GM19099 (cell line): ENCODE data around the gene NUAK2.

Experiments used
- POLR2A ChIP-seq: IDR thresholded peaks from 3 replicates; pipeline ENCODE4 v1.6.1; 2011; ENCODE audit warnings: low read depth; ENCODE audit not compliant: insufficient read length; ENCODE audit errors: extremely low read depth

The NUAK2 gene

GRCh38 chr1:205335692-205336091 is 14.1 kb upstream of the NUAK2 start:
- no peak for TF ChIP-seq POLR2A

- TF ChIP-seq POLR2A: no peak
These were observed 10.7 kb upstream of the NUAK2 start for GRCh38 chr1:205332015-205332791.

- no peak for TF ChIP-seq POLR2A
These were observed 8.6 kb upstream of the NUAK2 start for GRCh38 chr1:205330150-205330549.

GRCh38 chr1:205329719-205330118 is 8.2 kb upstream of the NUAK2 start:
- TF ChIP-seq POLR2A: no peak

- no peak for TF ChIP-seq POLR2A
These were observed 6.9 kb upstream of the NUAK2 start for GRCh38 chr1:205328476-205328875.

- no peak for TF ChIP-seq POLR2A
These were observed 5.4 kb upstream of the NUAK2 start for GRCh38 chr1:205326812-205327466.

- TF ChIP-seq POLR2A: no peak
These were observed 3.9 kb upstream of the NUAK2 start for GRCh38 chr1:205325334-205325884.

- TF ChIP-seq POLR2A: no peak
These were observed 3.2 kb upstream of the NUAK2 start for GRCh38 chr1:205324781-205325180.

DNA sequence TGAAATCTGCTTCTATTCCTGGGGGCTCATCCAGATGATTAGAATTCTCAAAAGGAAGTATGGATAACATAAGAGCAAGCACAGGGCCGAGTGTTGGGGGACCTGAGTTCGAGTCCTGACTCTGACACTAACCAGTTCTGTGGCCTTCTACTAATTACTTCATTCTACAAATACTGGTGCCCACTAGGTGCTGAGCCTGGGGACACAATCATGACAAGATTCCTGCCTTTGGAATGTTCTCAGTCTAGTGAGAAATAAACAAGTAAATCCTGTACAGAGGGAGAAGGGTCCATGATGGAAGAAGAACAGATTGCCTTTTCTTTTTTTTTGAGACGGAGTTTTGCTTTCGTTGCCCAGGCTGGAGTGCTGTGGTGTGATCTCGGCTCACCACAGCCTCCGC is 2.2 kb upstream of the NUAK2 start:
- TF ChIP-seq POLR2A: no peak

DNA sequence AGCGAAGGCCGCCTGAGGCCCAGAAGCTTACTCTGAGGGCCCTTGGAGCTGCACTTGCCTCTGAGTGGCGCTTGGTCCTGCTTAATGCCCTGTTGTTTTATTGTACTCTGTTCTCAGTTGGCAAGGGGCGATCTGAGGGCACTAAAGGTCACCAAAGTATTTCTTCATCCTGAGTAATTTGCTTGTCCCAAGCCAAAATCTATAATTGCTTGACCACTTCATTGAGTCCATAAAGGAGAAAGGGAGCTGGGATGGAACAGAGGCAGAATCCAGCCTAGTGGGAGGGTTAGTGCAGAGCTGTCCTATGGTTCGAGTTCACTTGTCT is 376 bp upstream of the NUAK2 start:
- no peak for TF ChIP-seq POLR2A

DNA sequence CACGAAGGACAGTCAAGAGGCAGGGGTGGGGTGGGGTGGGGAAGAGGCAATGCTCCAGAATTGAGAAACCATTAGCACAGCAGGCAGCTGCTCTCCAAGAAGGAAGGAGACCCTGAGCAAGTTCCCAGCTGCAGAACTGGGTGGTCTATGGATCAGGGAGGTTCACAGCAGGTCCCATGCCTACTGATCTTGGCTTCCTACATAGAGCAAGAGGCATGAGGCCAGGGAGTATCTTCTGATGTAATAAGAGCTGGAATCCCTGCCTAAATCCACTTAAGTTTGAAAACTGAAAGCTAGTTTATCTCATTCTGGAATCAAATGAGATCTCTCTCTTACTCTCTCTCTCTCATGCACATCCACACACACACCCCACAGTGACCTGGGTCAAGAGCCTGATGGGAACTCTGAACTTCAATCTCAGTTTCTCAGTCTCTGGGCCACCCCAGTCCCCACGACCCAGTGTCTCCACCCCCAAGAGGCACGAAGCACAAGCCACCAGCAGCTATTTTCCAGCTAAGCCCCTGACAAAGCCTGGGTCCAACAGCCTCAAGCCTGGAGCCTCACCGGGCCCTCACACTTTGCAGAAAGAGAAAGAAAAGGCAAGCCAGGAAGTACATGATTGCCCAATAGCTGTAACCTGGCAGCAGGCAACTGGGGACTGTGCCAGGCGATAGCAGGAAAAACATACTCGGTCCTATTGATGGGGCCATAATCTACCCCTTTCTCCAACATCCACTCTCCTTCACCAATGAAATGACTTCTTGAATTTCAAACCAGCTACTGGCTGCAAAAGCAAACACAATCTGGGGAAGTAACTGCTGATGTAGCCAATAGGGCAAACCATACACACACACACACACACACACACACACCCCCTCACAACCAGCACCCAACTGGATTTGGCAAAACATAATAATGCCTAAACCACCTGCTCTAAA is 2.2 kb downstream of the NUAK2 start:
- TF ChIP-seq POLR2A: no peak

GRCh38 chr1:205318231-205318991 is 3.1 kb downstream of the NUAK2 start:
- TF ChIP-seq POLR2A: no peak

GRCh38 chr1:205317311-205317917 is 4.1 kb downstream of the NUAK2 start:
- no peak for TF ChIP-seq POLR2A

DNA sequence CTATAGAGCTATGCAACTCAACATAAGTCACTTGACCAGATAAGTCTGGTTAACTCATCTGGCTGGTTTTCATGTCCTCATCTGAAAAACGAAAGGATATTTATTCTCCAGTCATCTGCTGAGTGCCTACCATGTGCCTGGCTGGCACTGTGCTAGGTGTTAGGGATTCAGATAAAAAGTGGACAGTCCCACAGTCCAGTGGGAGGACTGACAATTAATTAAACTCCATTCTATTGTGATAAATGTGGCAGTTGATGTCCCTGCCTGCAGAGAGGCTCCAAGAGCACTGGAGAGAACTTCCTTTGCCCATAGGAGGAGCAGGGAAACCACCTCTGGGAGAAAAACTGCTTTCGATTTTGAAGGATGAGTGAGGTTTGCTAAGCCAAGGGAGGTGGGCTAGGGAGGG is 5.4 kb downstream of the NUAK2 start:
- no peak for TF ChIP-seq POLR2A
